NCI-H2107 treated with DMSO at 0.1 percent for 48 hours (cell line): ENCODE data around the gene PRDM15.
A peak's percentile ranks its signal among the peaks of the same experiment; 100 is the strongest.

Source experiments
- DNase-seq: peaks from one replicate; lab custom pipeline; 2025; ENCODE audit not compliant: unreplicated experiment; lab: John Stamatoyannopoulos, UW

PRDM15 gene

GRCh38 chr21:41827951-41828883 lies 50.9 kb downstream of the PRDM15 start:
- DNase-seq: peak; percentile 53

DNA sequence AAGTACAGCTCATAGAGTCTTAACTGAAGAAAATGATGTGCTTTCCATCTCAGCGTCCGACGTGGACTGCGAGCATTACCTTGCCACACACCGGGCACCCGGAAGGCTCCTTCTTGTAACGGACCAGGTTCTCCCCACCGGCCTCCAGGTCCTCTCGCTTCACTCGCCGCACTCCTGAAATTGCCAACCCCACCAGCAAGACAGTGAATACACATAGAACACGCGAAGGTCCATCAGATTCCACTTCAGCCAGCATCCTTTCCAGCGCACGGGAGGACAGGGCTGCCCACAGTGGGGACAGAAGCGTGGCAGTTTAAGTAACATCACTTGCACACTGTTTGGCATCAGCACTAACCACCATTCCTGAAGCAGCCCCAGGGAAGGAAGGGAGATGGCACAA lies 53.3 kb downstream of the PRDM15 start:
- no peak for DNase-seq

GRCh38 chr21:41825216-41825615 lies 53.9 kb downstream of the PRDM15 start:
- peak; percentile 26 for DNase-seq

- no peak for DNase-seq
These were observed 54.5 kb downstream of the PRDM15 start for GRCh38 chr21:41824466-41825207.

DNA sequence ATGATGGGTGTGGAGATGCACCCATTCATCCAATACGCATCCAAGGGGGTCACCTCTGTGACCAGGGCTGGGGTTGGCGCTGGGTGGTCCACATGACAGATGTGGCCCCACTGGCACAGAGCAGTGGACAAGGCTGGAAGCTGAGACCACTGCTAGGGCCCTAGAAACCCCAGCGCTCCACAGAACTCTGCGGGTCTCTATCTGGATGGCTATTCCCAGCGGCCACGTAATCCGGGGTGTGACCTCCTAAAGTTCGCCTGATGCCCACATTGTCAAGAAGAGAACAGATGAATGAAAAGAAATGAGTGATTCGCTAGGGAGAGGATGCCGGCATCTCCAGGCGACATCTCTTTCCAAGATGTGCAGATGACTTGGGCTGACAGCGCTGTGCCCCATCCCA lies 55.2 kb downstream of the PRDM15 start:
- no peak for DNase-seq

GRCh38 chr21:41823166-41823565 lies 56.0 kb downstream of the PRDM15 start:
- no peak for DNase-seq

- DNase-seq: no peak
These were observed 57.2 kb downstream of the PRDM15 start for GRCh38 chr21:41821756-41822431.

- DNase-seq: no peak
These were observed 57.9 kb downstream of the PRDM15 start for GRCh38 chr21:41821081-41821755.

DNA sequence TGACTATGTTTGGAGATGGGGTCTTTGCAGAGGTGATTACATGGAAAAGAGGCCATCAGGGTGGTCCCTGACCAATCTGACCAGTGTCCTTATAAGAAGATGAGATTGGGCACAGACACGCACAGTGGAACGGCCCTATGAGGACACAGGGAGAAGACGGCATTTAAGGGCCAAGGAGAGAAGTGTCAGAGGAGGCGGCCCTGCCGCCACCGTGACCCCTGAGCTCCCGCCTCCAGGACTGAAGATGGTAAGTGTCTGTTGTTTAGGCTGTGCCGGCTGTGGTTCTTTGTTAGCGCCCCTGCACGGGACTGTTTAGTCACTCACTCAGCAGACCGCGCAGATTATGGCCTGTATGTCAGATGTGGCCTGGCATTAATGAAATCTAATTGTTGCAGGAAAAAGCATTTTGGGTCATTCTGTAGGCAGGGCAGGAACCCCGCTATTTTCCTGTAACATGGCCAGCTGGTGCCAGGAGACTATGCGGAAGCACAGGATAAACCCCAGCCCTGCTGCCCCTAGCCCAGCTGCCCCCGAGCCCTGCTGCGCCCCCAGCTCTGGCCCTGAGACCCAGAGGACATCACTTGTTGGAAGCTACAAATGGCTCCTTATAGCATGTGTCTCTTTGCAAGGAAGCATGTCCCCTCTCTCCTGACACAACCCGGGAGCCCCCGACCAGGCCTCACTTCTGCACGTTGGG lies 58.6 kb downstream of the PRDM15 start:
- DNase-seq: no peak

DNA sequence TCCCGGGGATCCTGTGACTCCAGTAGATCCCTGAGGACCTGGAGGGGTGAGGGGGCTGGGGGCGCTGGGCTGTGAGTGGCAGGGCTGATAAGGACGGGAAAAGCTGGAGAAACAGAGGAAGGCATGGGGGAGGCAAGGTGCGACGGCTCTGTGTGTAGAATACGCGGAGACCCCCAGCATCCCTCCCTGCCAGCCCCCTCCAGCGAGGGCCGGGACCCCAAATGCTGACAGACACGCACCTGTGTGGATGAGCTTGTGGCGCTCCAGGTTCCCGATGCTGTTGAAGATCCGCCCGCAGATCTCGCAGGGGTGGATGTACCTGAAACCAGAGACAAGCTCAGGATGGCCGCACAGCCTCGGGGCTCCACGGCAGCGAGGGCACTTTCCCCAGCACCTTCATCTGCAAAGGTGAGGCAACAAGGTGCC lies 59.3 kb downstream of the PRDM15 start:
- DNase-seq: no peak

DNA sequence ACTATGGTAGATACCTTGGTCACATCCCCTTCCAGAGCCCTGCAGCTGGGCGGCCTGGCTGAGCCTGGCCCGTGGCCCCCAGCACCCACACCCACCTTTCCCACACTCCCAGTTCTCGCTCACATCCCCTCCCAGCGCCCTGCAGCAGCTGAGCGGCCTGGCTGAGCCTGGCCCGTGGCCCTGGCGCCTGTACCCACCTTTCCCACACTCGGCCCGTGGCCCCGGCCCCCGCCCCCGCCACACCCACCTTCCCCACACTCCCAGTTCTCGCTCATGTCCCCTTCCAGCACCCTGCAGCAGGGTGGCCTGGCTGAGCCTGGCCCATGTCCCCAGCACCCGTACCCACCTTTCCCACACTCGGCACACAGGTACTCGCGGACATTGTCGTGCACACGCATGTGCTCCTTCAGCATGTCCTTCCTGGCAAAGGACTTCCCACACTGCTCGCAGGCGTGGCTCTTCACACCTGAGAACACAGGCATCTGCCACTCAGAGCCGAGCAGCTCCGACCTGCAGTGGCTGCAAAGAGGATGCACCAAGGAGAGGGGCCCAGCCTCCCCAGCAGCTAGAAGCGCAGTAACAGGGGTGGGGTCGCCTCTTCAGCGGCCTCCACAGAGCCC lies 59.8 kb downstream of the PRDM15 start:
- DNase-seq: no peak

GRCh38 chr21:41817877-41818855 lies 61.0 kb downstream of the PRDM15 start:
- no peak for DNase-seq

DNA sequence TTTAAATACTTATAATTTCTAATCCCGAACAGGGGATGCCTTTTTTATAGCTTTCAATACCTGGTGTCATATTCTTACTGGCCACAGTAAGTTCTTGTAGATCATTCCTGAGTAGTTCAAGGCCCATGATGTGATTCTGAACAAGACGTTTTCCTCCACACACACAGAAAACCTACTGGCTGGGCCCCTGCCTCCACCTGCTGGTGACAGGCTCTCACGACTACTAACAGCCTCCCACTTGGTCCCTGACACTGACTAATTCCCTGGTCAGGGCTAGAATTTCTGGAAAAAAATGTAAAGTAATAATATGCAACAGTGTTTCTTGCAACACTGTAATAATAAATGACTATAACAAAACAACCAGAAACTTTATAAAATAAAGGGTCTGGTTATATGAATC lies 61.9 kb downstream of the PRDM15 start:
- DNase-seq: peak; percentile 53

- peak; percentile 23 for DNase-seq
These were observed 62.5 kb downstream of the PRDM15 start for GRCh38 chr21:41816583-41817165.

DNA sequence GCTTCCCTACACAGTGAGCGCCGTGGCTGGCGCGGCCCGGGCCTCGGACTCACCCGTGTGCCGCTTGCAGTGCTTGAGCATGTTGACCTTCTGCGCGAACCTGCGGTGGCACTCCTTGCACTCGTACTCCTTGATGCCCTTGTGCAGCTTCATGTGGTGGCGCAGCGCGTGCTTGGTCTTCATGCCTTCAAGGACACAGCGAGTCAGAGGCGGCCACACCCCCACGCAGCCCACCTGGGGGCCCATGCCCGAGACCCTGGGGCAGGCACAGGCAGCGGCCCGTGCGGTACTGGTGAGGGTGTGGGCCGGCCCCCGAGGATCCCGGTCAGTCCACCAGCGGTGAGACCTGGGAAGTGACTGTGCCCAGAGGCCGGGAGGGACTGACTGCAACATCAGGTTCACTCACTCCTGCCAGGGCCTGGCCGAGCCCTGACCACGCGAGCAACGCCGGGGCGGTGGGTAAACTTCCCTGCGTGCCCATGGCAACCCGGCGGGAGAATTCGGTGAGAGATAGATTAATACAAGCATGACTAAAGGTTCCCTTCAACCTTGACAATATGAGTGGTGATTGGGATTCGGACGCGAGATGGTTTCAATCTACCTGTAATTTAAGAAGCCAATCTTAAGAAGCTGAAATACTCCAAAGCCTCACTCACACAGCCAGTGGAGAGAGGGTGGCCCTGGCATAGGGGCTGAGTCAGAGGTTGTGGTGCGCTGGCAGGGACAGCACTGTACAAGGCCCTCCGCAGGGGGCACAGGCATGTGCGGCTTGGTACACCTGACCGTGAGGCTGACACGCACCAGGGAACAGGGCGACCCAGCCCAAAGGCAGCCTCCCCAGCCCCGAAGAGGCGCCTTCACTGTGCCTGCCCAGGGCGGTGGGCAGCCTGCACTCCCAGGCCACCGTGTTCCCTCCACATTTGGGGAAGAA lies 63.2 kb downstream of the PRDM15 start:
- DNase-seq: no peak

DNA sequence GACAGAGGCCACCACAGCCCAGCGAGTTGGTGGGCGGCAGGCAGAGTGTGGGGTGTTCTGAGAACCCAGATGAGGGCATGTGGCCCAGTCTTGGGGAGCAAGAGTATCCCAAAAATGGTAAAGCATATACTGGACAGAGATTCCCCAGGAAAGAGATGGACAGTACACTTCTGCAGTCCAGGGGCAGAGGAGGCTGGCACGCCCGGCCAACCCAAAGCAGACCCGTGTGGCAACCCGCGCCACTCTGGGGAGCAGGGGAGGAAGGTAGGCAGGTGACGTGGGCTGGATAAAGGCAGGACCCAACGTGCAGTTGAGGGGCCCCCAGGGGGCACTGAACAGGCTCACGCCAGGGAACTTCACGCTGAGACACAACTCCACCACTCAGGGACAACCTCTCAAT lies 65.9 kb downstream of the PRDM15 start:
- DNase-seq: peak; percentile 13

- DNase-seq: no peak
These were observed 66.5 kb downstream of the PRDM15 start for GRCh38 chr21:41812679-41813078.
